ENCODE data around the gene TMEM14B.
"Not testable (repeated sequence)": the region's sequence is repeated elsewhere in the genome, so short reads cannot be mapped to it uniquely, and the experiment has no call there.

The TMEM14B gene

GRCh38 chr6:10746915-10747250 is 722 bp upstream of the TMEM14B start:
- DNase-seq (ENCODE audit: low read depth in 2 of 2) = no peak

- DNase-seq (ENCODE audit: low read depth in 2 of 2) = no peak
These were observed 2.1 kb downstream of the TMEM14B start for GRCh38 chr6:10749734-10750133.

GRCh38 chr6:10750568-10750967 is 3.0 kb downstream of the TMEM14B start:
- DNase-seq (ENCODE audit: low read depth in 2 of 2) = not testable (repeated sequence)

- DNase-seq (ENCODE audit: low read depth in 2 of 2) = not testable (repeated sequence)
These were observed 4.2 kb downstream of the TMEM14B start for GRCh38 chr6:10751757-10752156.

- no peak for DNase-seq (ENCODE audit: low read depth in 2 of 2)
These were observed 8.5 kb downstream of the TMEM14B start for GRCh38 chr6:10756085-10756484.

- no peak for DNase-seq (ENCODE audit: low read depth in 2 of 2)
These were observed 11.8 kb downstream of the TMEM14B start for GRCh38 chr6:10759312-10759839.

GRCh38 chr6:10759884-10760329 is 12.3 kb downstream of the TMEM14B start:
- no peak for DNase-seq (ENCODE audit: low read depth in 2 of 2)

GRCh38 chr6:10763006-10763405 is 15.4 kb downstream of the TMEM14B start:
- no peak for DNase-seq (ENCODE audit: low read depth in 2 of 2)

- DNase-seq (ENCODE audit: low read depth in 2 of 2) = no peak
These were observed 21.8 kb downstream of the TMEM14B start for GRCh38 chr6:10769419-10769818.

GRCh38 chr6:10771371-10771894 is 23.8 kb downstream of the TMEM14B start:
- DNase-seq (ENCODE audit: low read depth in 2 of 2) = no peak

GRCh38 chr6:10778230-10778629 is 30.6 kb downstream of the TMEM14B start:
- DNase-seq (ENCODE audit: low read depth in 2 of 2) = no peak

GRCh38 chr6:10779076-10779475 is 31.5 kb downstream of the TMEM14B start:
- no peak for DNase-seq (ENCODE audit: low read depth in 2 of 2)

- DNase-seq (ENCODE audit: low read depth in 2 of 2) = no peak
These were observed 44.1 kb downstream of the TMEM14B start for GRCh38 chr6:10791673-10792072.

GRCh38 chr6:10792101-10792500 is 44.5 kb downstream of the TMEM14B start:
- no peak for DNase-seq (ENCODE audit: low read depth in 2 of 2)

GRCh38 chr6:10793035-10793434 is 45.4 kb downstream of the TMEM14B start:
- DNase-seq (ENCODE audit: low read depth in 2 of 2) = no peak

GRCh38 chr6:10793695-10794094 is 46.1 kb downstream of the TMEM14B start:
- no peak for DNase-seq (ENCODE audit: low read depth in 2 of 2)

GRCh38 chr6:10794239-10794638 is 46.6 kb downstream of the TMEM14B start:
- no peak for DNase-seq (ENCODE audit: low read depth in 2 of 2)

GRCh38 chr6:10800810-10801209 is 53.2 kb downstream of the TMEM14B start:
- DNase-seq (ENCODE audit: low read depth in 2 of 2) = no peak

- peak; percentile 42 to 51 for DNase-seq (ENCODE audit: low read depth in 2 of 2)
These were observed 53.7 kb downstream of the TMEM14B start for GRCh38 chr6:10801224-10801848.
